Ovary (tissue), 9 donors: Measurements from ENCODE around the gene DTYMK. TPM values are rescaled to one million over a fixed set of nuclear protein-coding genes. Genes with fewer than 3 reads are reported as not detected.

Experiments used
- DNase-seq, 5 donors: peaks; one replicate each; pipeline ENCODE4 v3.0.0-alpha.2; 2019 to 2020
- H3K27ac ChIP-seq, 2 donors: fragments of 200-600 bp; one replicate each; pipeline versions ENCODE4 v1.5.1 to v1.8.0; 2019 to 2022
- H3K27me3 ChIP-seq: fragments of 200-600 bp; one replicate; pipeline ENCODE4 v1.8.0; 2022
- H3K36me3 ChIP-seq: fragments of 200-600 bp; sonication (generic); one replicate; pipeline ENCODE4 v1.5.1; 2019
- H3K4me1 ChIP-seq: one replicate; pipeline ENCODE4 v1.8.1; 2013; ENCODE audit warnings: mild to moderate bottlenecking, moderate library complexity; ENCODE audit not compliant: insufficient read depth
- H3K4me3 ChIP-seq: fragments of 200-600 bp; sonication (generic); one replicate; pipeline ENCODE4 v1.5.1; 2017
- H3K9me3 ChIP-seq, 2 donors: fragments of 200-600 bp in 1 of 2; sonication (generic) in 1 of 2; one replicate each; pipeline versions ENCODE4 v1.5.1 to v1.8.1; 2013 to 2019; ENCODE audit warnings: mild to moderate bottlenecking in 1 of 2, moderate library complexity in 1 of 2
- CTCF ChIP-seq, 3 donors: fragments of 450-650 bp in 2 of 3; fragments of 200-600 bp in 1 of 3; IDR thresholded peaks; one replicate each; pipeline versions ENCODE4 v1.5.1 to v1.8.0; 2016 to 2022; ENCODE audit warnings: antibody characterized with exemption in 3 of 3, mild to moderate bottlenecking in 1 of 3
- EP300 ChIP-seq: sonication (generic); formaldehyde crosslinking; IDR thresholded peaks from one replicate; pipeline ENCODE4 v1.6.1; 2017; ENCODE audit warnings: antibody characterized with exemption
- POLR2A ChIP-seq: fragments of 450-650 bp; IDR thresholded peaks from one replicate; pipeline ENCODE4 v1.6.1; 2017; ENCODE audit warnings: antibody characterized with exemption, mild to moderate bottlenecking, moderate library complexity
- WGBS, 3 donors: extraction: QIAGEN DNeasy Blood & Tissue Kit in 1 of 3; methylation state at CpG; one replicate each; pipeline versions ENCODE4 v1.1.5 to v1.1.7; 2013 to 2017; 5-methylcytosine and 5-hydroxymethylcytosine counted together
- intact Hi-C, 4 donors: fragments of 100-400 bp; cut with DNase I; formaldehyde crosslinking; loops; one replicate each; pipeline versions ENCODE4 v1.11.0 to v1.15.1; 2022 to 2023
- polyA plus RNA-seq, 2 donors: library from polyadenylated mRNA; stranded (reverse); fragments of 200-250 nt in 1 of 2; fragments of 350-450 nt in 1 of 2; fragmentation: Illumina TruSeq in 1 of 2; extraction: RNeasy Lipid Tissue Mini Kit (QIAGEN cat#74804) in 1 of 2; gene quantifications; one replicate each; pipeline ENCODE4 v1.2.3, GENCODE V29; 2013 to 2014
- total RNA-seq, 7 donors: library from RNA; depleted of rRNA in 2 of 7; stranded (reverse); fragments of >200 nt in 2 of 7; fragmentation: NEBNext Ultra II Directional in 3 of 7; extraction: Animal tissue kit (Norgen Biotek cat#: 25700) in 3 of 7; gene quantifications; one replicate each; pipeline versions ENCODE4 v1.1.0 to v1.2.4, GENCODE V29; 2016 to 2023
- donor health status: DM: no; HTN: no; CAD: no; lungs with moderate emphysema.
- donor health status: DM: no; HTN: no; CAD: no.
- donor health status: Bipolar disorder and iron deficiency.
- donor health status: DM: yes; HTN: yes; CAD: no.
- donor health status: DM: no; HTN: no; CAD: no.
- donor health status: DM: yes; HTN: yes; CAD: no.

DTYMK gene
- total and polyA plus RNA-seq, 9 donors: 3.7 to 17.9 (median 12.5) TPM

- peak in 2 of 5 donors; percentile 23 to 49 for DNase-seq
- H3K27ac ChIP-seq: no peak overlapping the region
- peak overlapping the region; percentile 77 for H3K4me3 ChIP-seq
- H3K9me3 ChIP-seq: peaks cover 0 to 4% of the 10 kb centered on the region in 2 donors
- H3K4me1 ChIP-seq: peaks cover 5% of the 10 kb centered on the region
- no peaks in the 10 kb centered on the region for H3K27me3 ChIP-seq
- WGBS, 3 donors: 32 to 37% (median 33%) methylated on average over 11 of the region's 11 CpGs
- TF ChIP-seq POLR2A (no peak), EP300 (no peak), CTCF (IDR thresholded peaks at IDR 0.05) (no peak)
- intact Hi-C loops: no loop called here
- no peaks in the 10 kb centered on the region for H3K36me3 ChIP-seq
Observed at GRCh38 chr2:241703032-241703604, 16.5 kb upstream of the DTYMK start.

- no peak for TF ChIP-seq EP300
- peak in 2 of 3 donors; percentile 31 to 39 for TF ChIP-seq CTCF (IDR thresholded peaks at IDR 0.05)
- no peak for TF ChIP-seq POLR2A
- intact Hi-C loops: no loop called here
- Histone ChIP-seq H3K4me3 (peak overlapping the region; percentile 77), H3K4me1 (peaks cover 5% of the 10 kb centered on the region), H3K36me3 (no peaks in the 10 kb centered on the region), H3K27me3 (no peaks in the 10 kb centered on the region), H3K27ac (peak overlapping the region; percentile 84 to 97), H3K9me3 (peaks cover 0 to 4% of the 10 kb centered on the region in 2 donors)
- WGBS, 3 donors: 0 to 1% (median 0%) methylated on average over 21 to 98 of the region's 98 CpGs
- DNase-seq: peak; percentile 83 to 91 (median 89)
Observed at GRCh38 chr2:241702155-241703031, 15.8 kb upstream of the DTYMK start.

GRCh38 chr2:241701399-241702154, 15.0 kb upstream of the DTYMK start, which contains the start of gene ING5:
Gene ING5, plus strand, starts transcription at chr2:241702039. Its CDS starts 27 bp downstream, at chr2:241702066.
- Histone ChIP-seq H3K9me3 (peaks cover 0 to 3% of the 10 kb centered on the region in 2 donors), H3K27ac (peak within 1 kb of the TSS; percentile 84 to 97), H3K4me3 (peak within 1 kb of the TSS; percentile 77), H3K4me1 (peaks cover 5% of the 10 kb centered on the region), H3K36me3 (no peaks in the 10 kb centered on the region), H3K27me3 (no peaks in the 10 kb centered on the region)
- intact Hi-C loops: loop anchor here in 1 of 4 donors (2.0 kb wide), 1 partner anchor 33 kb away; the partner anchor contains the start of gene D2HGDH
- DNase-seq: peak; percentile 96 to 99 (median 98)
- 0 to 1% (median 0%) methylated on average over 5 to 96 of the region's 96 CpGs for WGBS, 3 donors
- TF ChIP-seq POLR2A (peak; percentile 86), EP300 (no peak)

GRCh38 chr2:241701149-241701398, 14.5 kb upstream of the DTYMK start:
- WGBS, 3 donors: 2 to 4% (median 3%) methylated on average over 17 of the region's 17 CpGs
- no peaks in the 10 kb centered on the region for H3K36me3 ChIP-seq
- intact Hi-C loops: loop anchor here in 1 of 4 donors (2.0 kb wide), 1 partner anchor 34 kb away; the partner anchor contains the start of gene D2HGDH
- H3K27me3 ChIP-seq: no peaks in the 10 kb centered on the region
- DNase-seq: no peak
- TF ChIP-seq CTCF (IDR thresholded peaks at IDR 0.05) (peak in 2 of 3 donors; percentile 24 to 29), POLR2A (no peak)
- peak overlapping the region; percentile 77 for H3K4me3 ChIP-seq
- H3K4me1 ChIP-seq: peaks cover 5% of the 10 kb centered on the region
- peak overlapping the region; percentile 84 to 97 for H3K27ac ChIP-seq
- H3K9me3 ChIP-seq: no peaks in the 10 kb centered on the region
